T-helper 22 cell (primary cell): ENCODE data around the gene MUL1.

Experiments
- DNase-seq: peaks from one replicate; pipeline ENCODE4 v3.0.0-alpha.2; 2020; ENCODE audit warnings: low read depth

MUL1 gene

GRCh38 chr1:20470194-20470593 is 37.8 kb downstream of the MUL1 start:
- no peak for DNase-seq

GRCh38 chr1:20469406-20470076 is 38.4 kb downstream of the MUL1 start:
- DNase-seq = no peak

GRCh38 chr1:20466273-20466672 is 41.7 kb downstream of the MUL1 start:
- no peak for DNase-seq

- no peak for DNase-seq
These were observed 42.8 kb downstream of the MUL1 start for GRCh38 chr1:20465187-20465586.

- DNase-seq = no peak
These were observed 44.4 kb downstream of the MUL1 start for GRCh38 chr1:20463502-20463901.

- no peak for DNase-seq
These were observed 45.6 kb downstream of the MUL1 start for GRCh38 chr1:20462397-20462796.

- no peak for DNase-seq
These were observed 49.2 kb downstream of the MUL1 start for GRCh38 chr1:20458717-20459116.

GRCh38 chr1:20454004-20454403 is 53.9 kb downstream of the MUL1 start:
- DNase-seq = no peak

- DNase-seq = no peak
These were observed 58.1 kb downstream of the MUL1 start for GRCh38 chr1:20449735-20450311.
